Measurements from ENCODE around the gene DSP.

DNA sequence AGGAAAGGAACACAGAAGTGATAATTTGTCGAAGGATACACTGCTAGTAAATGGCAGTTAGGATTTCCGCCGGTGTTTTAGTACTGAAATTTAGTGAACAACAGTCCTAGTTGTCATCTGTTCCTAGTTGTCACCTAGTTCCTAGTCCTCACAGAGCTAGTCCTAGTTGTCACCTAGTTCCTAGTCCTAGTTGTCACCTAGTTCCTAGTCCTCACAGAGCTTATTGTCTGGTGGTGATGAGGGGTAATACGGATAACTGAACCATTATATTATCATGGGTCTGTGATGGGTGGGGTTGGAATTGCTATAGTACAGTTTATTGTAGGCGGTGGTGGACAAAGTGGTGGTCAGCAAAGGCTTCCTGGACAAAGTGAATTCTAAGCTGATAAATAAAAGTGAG lies 50.3 kb downstream of the DSP start:
- TF ChIP-seq EZH2phosphoT487 (IDR thresholded peaks at IDR 0.05; ENCODE audit: insufficient read depth, low read depth), result no peak
- no peak for TF ChIP-seq EZH2 (IDR thresholded peaks at IDR 0.05; ENCODE audit: insufficient read depth, poor library complexity, severe bottlenecking)
